Measurements from ENCODE around the gene MYO5B. TPM values are rescaled to one million over a fixed set of nuclear protein-coding genes. Genes with fewer than 3 reads are reported as not detected.
A peak's percentile ranks its signal among the peaks of the same experiment; 100 is the strongest.
"Not testable (repeated sequence)": the region's sequence is repeated elsewhere in the genome, so short reads cannot be mapped to it uniquely, and the experiment has no call there.

Gene MYO5B
- total RNA-seq, 1 experiment from 2014 or later: 56.7 TPM

GRCh38 chr18:49795612-49796552, 399.1 kb downstream of the MYO5B start:
- H3K9me3 Mint-ChIP-seq (ENCODE audit: low read depth, unreplicated experiment): no peaks in the 10 kb centered on the region
- no peak for TF ChIP-seq CTCF (IDR thresholded peaks at IDR 0.05; ENCODE audit: unreplicated experiment)
- no peak overlapping the region for H3K27ac Mint-ChIP-seq (ENCODE audit: unreplicated experiment)
- CTCF ChIA-PET: no interaction called here
- no peak overlapping the region for H3K4me3 Mint-ChIP-seq (ENCODE audit: low read depth, unreplicated experiment)
- intact Hi-C loops (cut with micrococcal nuclease; ENCODE audit: unreplicated experiment): no loop called here
- BruUV-seq (replicated peaks): no TSS peak
- H3K36me3 Mint-ChIP-seq (ENCODE audit: insufficient read depth, unreplicated experiment): peaks cover 11% of the 10 kb centered on the region
- H3K4me1 Mint-ChIP-seq (ENCODE audit: low read depth, unreplicated experiment): no peaks in the 10 kb centered on the region
- no peaks in the 10 kb centered on the region for H3K27me3 Mint-ChIP-seq (ENCODE audit: unreplicated experiment)
- no peak for DNase-seq

DNA sequence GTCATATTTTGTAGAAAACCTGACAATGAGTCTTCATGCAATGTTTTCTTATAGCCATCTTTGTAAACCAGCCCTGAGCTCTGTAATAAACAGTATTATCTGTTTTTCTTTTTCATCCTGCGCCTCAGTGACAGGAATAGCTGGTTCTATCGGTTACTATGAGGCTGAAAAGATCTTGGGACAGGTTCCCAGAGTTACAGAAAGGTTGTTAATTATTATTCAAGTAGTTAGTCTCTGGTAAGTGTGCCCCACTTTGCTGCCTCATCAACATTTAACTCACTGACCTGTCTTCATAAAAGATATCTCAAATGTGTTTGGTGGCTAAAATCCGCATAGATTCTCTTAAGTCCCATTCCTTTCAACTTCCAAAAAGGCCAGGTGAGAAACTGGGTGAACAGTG, 400.2 kb downstream of the MYO5B start:
- Mint-ChIP-seq H3K36me3 (ENCODE audit: insufficient read depth, unreplicated experiment) (peaks cover 5% of the 10 kb centered on the region), H3K27ac (ENCODE audit: unreplicated experiment) (no peak overlapping the region), H3K9me3 (ENCODE audit: low read depth, unreplicated experiment) (no peaks in the 10 kb centered on the region), H3K27me3 (ENCODE audit: unreplicated experiment) (no peaks in the 10 kb centered on the region), H3K4me1 (ENCODE audit: low read depth, unreplicated experiment) (peaks cover 1% of the 10 kb centered on the region), H3K4me3 (ENCODE audit: low read depth, unreplicated experiment) (no peak overlapping the region)
- TF ChIP-seq CTCF (IDR thresholded peaks at IDR 0.05; ENCODE audit: unreplicated experiment): no peak
- BruUV-seq (replicated peaks): no TSS peak
- no peak for DNase-seq
- intact Hi-C loops (cut with micrococcal nuclease; ENCODE audit: unreplicated experiment): no loop called here
- CTCF ChIA-PET: interaction anchor here (0.9 to 1.0 kb wide), 2 partner anchors 10 to 64 kb away, joined by 3 read pairs; no protein-coding TSS in a partner anchor

- H3K36me3 Mint-ChIP-seq (ENCODE audit: insufficient read depth, unreplicated experiment): not testable (repeated sequence)
- CTCF ChIA-PET: interaction anchor here (0.7 to 1.0 kb wide), 2 partner anchors 30 to 279 kb away, joined by 3 read pairs; no protein-coding TSS in a partner anchor
These were observed 405.3 kb downstream of the MYO5B start for GRCh38 chr18:49789560-49790134.

GRCh38 chr18:49788327-49788898, 406.5 kb downstream of the MYO5B start:
- H3K36me3 Mint-ChIP-seq (ENCODE audit: insufficient read depth, unreplicated experiment): peaks cover 14% of the 10 kb centered on the region
- CTCF ChIA-PET: interaction anchor here (0.8 to 1.0 kb wide), 2 partner anchors 249 to 278 kb away, joined by 3 read pairs; no protein-coding TSS in a partner anchor
- no peaks in the 10 kb centered on the region for H3K27me3 Mint-ChIP-seq (ENCODE audit: unreplicated experiment)
- BruUV-seq (replicated peaks): no TSS peak
- H3K27ac Mint-ChIP-seq (ENCODE audit: unreplicated experiment): peak overlapping the region; percentile 47
- H3K9me3 Mint-ChIP-seq (ENCODE audit: low read depth, unreplicated experiment): no peaks in the 10 kb centered on the region
- TF ChIP-seq CTCF (IDR thresholded peaks at IDR 0.05; ENCODE audit: unreplicated experiment): no peak
- peaks cover 16% of the 10 kb centered on the region for H3K4me1 Mint-ChIP-seq (ENCODE audit: low read depth, unreplicated experiment)
- DNase-seq: no peak
- intact Hi-C loops (cut with micrococcal nuclease; ENCODE audit: unreplicated experiment): loop anchor here (2.0 to 5.0 kb wide), 2 partner anchors 70 to 226 kb away; partner anchors contain the start of gene LIPG
- peak overlapping the region; percentile 37 for H3K4me3 Mint-ChIP-seq (ENCODE audit: low read depth, unreplicated experiment)

More at GRCh38 chr18:49789560-49790134, 405.3 kb downstream of the MYO5B start:
- not testable (repeated sequence) for H3K4me3 Mint-ChIP-seq (ENCODE audit: low read depth, unreplicated experiment); H3K9me3 Mint-ChIP-seq (ENCODE audit: low read depth, unreplicated experiment); H3K27me3 Mint-ChIP-seq (ENCODE audit: unreplicated experiment); H3K27ac Mint-ChIP-seq (ENCODE audit: unreplicated experiment); DNase-seq; BruUV-seq (replicated peaks)
- intact Hi-C loops (cut with micrococcal nuclease; ENCODE audit: unreplicated experiment): loop anchor here (2.0 to 5.0 kb wide), 2 partner anchors 69 to 227 kb away; partner anchors contain the start of gene LIPG
- peaks cover 16% of the 10 kb centered on the region for H3K4me1 Mint-ChIP-seq (ENCODE audit: low read depth, unreplicated experiment)
